Karpas-422 (cell line): ENCODE data around the gene MAP3K20. TPM values are rescaled to one million over a fixed set of nuclear protein-coding genes. Genes with fewer than 3 reads are reported as not detected.
"Not testable (repeated sequence)": the region's sequence is repeated elsewhere in the genome, so short reads cannot be mapped to it uniquely, and the experiment has no call there.

ENCODE experiments used
- DNase-seq: peaks from one replicate; pipeline ENCODE4 v3.0.0-alpha.2; 2015
- H2AFZ ChIP-seq: fragments of 200-600 bp; sonication (generic); 2 replicates; pipeline ENCODE4 v1.6.1; 2014; ENCODE audit warnings: antibody characterized with exemption, low read length, mixed read lengths
- H3K27ac ChIP-seq: fragments of 200-600 bp; sonication (generic); 2 replicates; pipeline ENCODE4 v1.5.1; 2014; ENCODE audit warnings: mild to moderate bottlenecking, low read length, moderate library complexity
- H3K27me3 ChIP-seq: fragments of 200-600 bp; sonication (generic); 2 replicates; pipeline ENCODE4 v1.6.1; 2014; ENCODE audit warnings: low read length, mixed read lengths
- H3K36me3 ChIP-seq: fragments of 200-600 bp; sonication (generic); 2 replicates; pipeline ENCODE4 v1.6.1; 2014; ENCODE audit warnings: low read length, mixed read lengths; ENCODE audit not compliant: insufficient read depth
- H3K4me1 ChIP-seq: fragments of 200-600 bp; sonication (generic); 2 replicates; pipeline ENCODE4 v1.6.1; 2014; ENCODE audit warnings: mild to moderate bottlenecking, low read length, mixed read lengths
- H3K4me2 ChIP-seq: fragments of 200-600 bp; sonication (generic); 2 replicates; pipeline ENCODE4 v1.6.1; 2014; ENCODE audit warnings: low read length, low read depth, mild to moderate bottlenecking; ENCODE audit not compliant: poor library complexity, severe bottlenecking
- H3K4me3 ChIP-seq: fragments of 200-600 bp; sonication (generic); 2 replicates; pipeline ENCODE4 v1.5.1; 2014; ENCODE audit warnings: mild to moderate bottlenecking, antibody characterized with exemption, low read length, mixed read lengths
- H3K79me2 ChIP-seq: fragments of 200-600 bp; sonication (generic); 2 replicates; pipeline ENCODE4 v1.6.1; 2014; ENCODE audit warnings: mild to moderate bottlenecking, low read length, mixed read lengths
- H3K9ac ChIP-seq: fragments of 200-600 bp; sonication (generic); 2 replicates; pipeline ENCODE4 v1.6.0; 2014; ENCODE audit warnings: low read length
- H3K9me2 ChIP-seq: fragments of 200-600 bp; sonication (generic), shearing (Covaris generic); replicated peaks from 2 replicates; pipeline ENCODE4 v1.6.0; 2014; ENCODE audit warnings: mild to moderate bottlenecking, low read length, moderate library complexity; ENCODE audit not compliant: insufficient read depth
- H3K9me3 ChIP-seq: fragments of 300-700, 200-600 bp; sonication (generic); 2 replicates; pipeline ENCODE4 v1.6.1; 2014; ENCODE audit warnings: low read length, mixed read lengths
- H4K20me1 ChIP-seq: fragments of 200-600 bp; sonication (generic); 2 replicates; pipeline ENCODE4 v1.6.1; 2014; ENCODE audit warnings: mild to moderate bottlenecking, antibody characterized with exemption, low read length, low read depth; ENCODE audit not compliant: insufficient read depth
- total RNA-seq: library from RNA; depleted of rRNA; stranded (reverse); fragments of >200 nt; shearing (Covaris generic); gene quantifications from 2 replicates; pipeline ENCODE4 v1.2.3, GENCODE V29; 2014; ENCODE audit warnings: low replicate concordance

MAP3K20 gene
- total RNA-seq, 1 experiment from 2014 or later, result 0.34 TPM

DNA sequence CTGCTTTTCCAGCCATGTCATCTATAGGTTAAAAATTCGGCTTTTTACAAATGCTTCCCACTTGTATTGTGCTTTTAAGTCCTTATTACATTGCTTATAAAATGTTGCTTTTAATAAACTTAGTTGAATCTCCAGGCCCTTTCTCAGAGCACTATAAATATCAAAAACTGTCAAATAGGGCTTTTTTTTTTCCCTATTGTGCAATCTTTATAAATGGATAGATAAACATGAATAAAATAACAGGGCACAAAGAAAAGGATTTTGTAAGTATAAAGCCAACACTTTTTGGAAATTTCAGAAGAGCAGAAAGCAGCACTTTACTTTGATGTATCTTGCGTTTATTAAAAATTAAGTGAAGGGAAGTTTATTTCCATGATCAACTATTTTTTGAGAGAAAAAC lies 171.5 kb downstream of the MAP3K20 start:
- H3K4me3 ChIP-seq, result no peak overlapping the region
- H3K27me3 ChIP-seq, result no peaks in the 10 kb centered on the region
- H3K4me1 ChIP-seq, result no peaks in the 10 kb centered on the region
- H4K20me1 ChIP-seq, result no peaks in the 10 kb centered on the region
- no peak overlapping the region for H3K4me2 ChIP-seq
- no peaks in the 10 kb centered on the region for H3K36me3 ChIP-seq
- H3K9me3 ChIP-seq, result no peaks in the 10 kb centered on the region
- H3K9me2 ChIP-seq, result no peaks in the 10 kb centered on the region
- no peak for DNase-seq
- H2AFZ ChIP-seq, result no peak overlapping the region
- H3K27ac ChIP-seq, result no peak overlapping the region
- no peaks in the 10 kb centered on the region for H3K79me2 ChIP-seq
- H3K9ac ChIP-seq, result no peak overlapping the region

DNA sequence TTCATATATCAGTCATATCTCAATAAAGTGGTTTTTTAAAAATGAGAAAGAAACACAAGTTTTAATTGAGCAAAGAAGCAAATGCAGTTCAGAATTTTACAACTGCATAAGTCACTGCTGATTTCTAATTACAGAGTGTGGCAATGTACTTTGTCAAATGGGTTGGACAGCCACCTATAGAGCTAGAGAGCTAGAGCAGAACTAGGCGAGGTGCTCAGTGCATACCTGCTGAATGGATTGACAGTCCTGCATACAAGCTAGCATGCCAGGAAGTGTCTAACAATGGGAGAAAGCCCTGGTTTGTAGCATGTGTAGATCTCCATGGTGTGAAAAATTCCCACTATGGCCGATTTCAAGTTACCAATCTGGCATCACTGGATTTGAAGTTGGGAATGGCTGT lies 172.7 kb downstream of the MAP3K20 start:
- no peaks in the 10 kb centered on the region for H3K79me2 ChIP-seq
- H2AFZ ChIP-seq, result no peak overlapping the region
- H4K20me1 ChIP-seq, result no peaks in the 10 kb centered on the region
- no peaks in the 10 kb centered on the region for H3K9me3 ChIP-seq
- H3K4me3 ChIP-seq, result no peak overlapping the region
- H3K4me2 ChIP-seq, result no peak overlapping the region
- no peak for DNase-seq
- H3K36me3 ChIP-seq, result no peaks in the 10 kb centered on the region
- 0 out of 2 replicates have a peak, but pooled peaks cover 3% of the 10 kb centered on the region for H3K27me3 ChIP-seq
- no peak overlapping the region for H3K9ac ChIP-seq
- H3K4me1 ChIP-seq, result no peaks in the 10 kb centered on the region
- no peak overlapping the region for H3K27ac ChIP-seq
- H3K9me2 ChIP-seq, result no peaks in the 10 kb centered on the region

DNA sequence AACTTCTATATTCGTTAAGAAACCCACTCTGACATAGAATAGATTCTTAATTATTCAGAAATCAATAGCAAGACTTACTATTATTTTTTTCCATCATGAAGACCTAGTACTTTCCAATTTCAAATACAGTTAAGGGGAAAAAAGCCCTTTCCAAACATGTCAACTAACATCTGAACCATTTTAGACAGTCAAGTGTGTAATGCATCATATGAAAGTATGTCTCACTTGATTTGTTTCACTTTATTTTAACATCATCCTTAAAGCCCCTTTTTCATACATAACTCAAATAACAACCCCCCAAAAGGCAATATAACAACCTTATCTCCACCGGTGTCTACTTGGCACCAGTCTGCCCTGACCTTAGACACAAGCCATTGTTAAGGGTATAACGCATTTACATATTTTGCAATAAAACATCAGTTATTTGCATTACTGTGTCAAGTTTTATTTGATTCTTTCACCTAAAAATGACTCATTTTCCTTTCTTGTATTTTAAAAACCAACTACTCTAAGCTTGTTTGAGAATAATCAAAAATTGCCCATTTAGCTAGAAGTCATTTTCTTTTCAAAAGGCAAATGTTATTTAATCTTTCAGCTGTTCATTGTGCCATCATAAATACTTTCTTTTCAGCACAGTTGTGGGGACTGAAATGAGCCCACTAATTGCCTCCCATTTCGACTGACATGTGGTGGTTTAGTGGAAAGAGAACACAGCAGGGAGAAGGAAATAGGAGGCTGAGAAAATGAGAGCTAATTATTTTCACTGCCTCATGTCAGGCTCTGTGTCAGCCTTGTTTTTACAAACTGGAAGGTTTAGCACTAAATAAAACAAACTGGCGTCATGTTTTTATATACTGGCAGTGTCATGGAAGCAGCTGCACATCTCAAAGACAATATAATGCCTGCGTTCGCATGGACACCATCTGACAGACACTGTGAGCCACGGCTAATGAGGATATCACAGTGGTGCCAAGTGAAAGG lies 174.3 kb downstream of the MAP3K20 start:
- Histone ChIP-seq H3K27me3 (0 out of 2 replicates have a peak, but pooled peaks cover 3% of the 10 kb centered on the region), H3K9me2 (no peaks in the 10 kb centered on the region), H4K20me1 (no peaks in the 10 kb centered on the region), H3K9ac (no peak overlapping the region), H3K27ac (no peak overlapping the region), H3K4me2 (no peak overlapping the region), H3K4me1 (no peaks in the 10 kb centered on the region), H3K79me2 (no peaks in the 10 kb centered on the region), H3K4me3 (no peak overlapping the region), H2AFZ (no peak overlapping the region), H3K9me3 (no peaks in the 10 kb centered on the region), H3K36me3 (no peaks in the 10 kb centered on the region)
- DNase-seq, result no peak

DNA sequence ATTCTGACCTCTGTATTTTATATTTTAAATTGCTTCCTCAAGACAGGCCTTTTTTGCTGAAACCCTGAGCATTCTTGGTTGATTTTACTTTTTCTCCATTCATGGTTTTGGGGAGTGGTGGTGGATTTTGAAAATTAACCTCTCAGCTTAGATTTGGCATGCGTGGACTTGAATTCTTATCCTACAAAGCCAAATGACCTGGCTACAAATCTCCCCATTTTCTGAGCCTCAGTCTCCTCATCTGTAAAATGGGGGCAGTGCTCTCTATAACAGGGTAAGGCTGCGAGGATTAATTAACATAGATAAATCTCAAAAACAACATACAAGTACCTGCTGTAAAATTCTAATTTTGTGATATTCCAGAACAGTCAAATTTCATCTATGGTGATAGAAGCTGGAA lies 175.6 kb downstream of the MAP3K20 start:
- Histone ChIP-seq H4K20me1 (no peaks in the 10 kb centered on the region), H3K9me2 (no peaks in the 10 kb centered on the region), H3K9me3 (no peaks in the 10 kb centered on the region), H3K4me2 (no peak overlapping the region), H3K27me3 (0 out of 2 replicates have a peak, but pooled peaks cover 3% of the 10 kb centered on the region), H2AFZ (no peak overlapping the region), H3K36me3 (no peaks in the 10 kb centered on the region), H3K79me2 (no peaks in the 10 kb centered on the region), H3K9ac (no peak overlapping the region), H3K27ac (no peak overlapping the region), H3K4me3 (no peak overlapping the region), H3K4me1 (no peaks in the 10 kb centered on the region)
- DNase-seq, result no peak

DNA sequence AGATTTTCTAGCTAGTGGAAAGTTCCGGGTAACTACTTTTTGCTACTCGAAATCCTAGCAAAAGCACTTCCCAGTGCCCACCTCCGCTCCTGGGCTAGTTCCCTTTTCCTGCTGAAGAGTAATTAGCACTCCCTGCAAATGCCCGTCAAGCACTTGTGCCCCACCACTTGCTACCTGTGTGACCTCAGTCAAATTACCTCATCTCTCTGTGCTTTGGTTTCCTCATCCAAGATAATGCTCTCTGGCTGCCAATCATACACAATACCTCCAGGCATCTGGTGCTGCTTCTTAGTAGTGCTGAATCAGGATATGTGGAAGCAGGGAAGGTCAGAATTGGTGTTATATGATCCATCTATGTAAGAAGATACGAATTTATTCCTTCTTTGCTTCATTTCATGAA lies 176.9 kb downstream of the MAP3K20 start:
- Histone ChIP-seq H3K27me3 (0 out of 2 replicates have a peak, but pooled peaks cover 3% of the 10 kb centered on the region), H3K4me3 (no peak overlapping the region), H4K20me1 (no peaks in the 10 kb centered on the region), H3K4me1 (no peaks in the 10 kb centered on the region), H2AFZ (no peak overlapping the region), H3K9me3 (no peaks in the 10 kb centered on the region), H3K4me2 (no peak overlapping the region), H3K9me2 (no peaks in the 10 kb centered on the region), H3K27ac (no peak overlapping the region), H3K36me3 (no peaks in the 10 kb centered on the region), H3K79me2 (no peaks in the 10 kb centered on the region), H3K9ac (no peak overlapping the region)
- no peak for DNase-seq

DNA sequence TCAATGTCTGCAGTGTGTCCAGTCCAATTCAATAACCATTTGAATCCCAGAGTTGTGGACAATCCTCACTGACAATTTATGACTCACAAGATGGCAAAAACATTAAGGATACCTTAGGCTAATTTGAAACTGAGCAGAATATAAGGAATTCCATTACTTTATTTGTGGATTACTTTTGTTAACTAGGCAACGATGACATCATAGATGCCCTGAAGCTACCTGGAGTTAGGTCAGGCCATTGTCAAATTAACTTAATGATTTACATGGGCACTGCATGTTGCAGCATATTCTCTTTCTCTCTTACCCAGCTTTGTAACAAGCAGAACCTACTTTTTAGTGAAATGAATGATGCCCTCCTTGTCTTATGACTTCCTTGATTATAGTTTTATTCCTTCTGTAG lies 179.0 kb downstream of the MAP3K20 start:
- H3K79me2 ChIP-seq, result no peaks in the 10 kb centered on the region
- H3K27ac ChIP-seq, result no peak overlapping the region
- no peak for DNase-seq
- H3K9me3 ChIP-seq, result no peaks in the 10 kb centered on the region
- H3K9ac ChIP-seq, result no peak overlapping the region
- no peaks in the 10 kb centered on the region for H4K20me1 ChIP-seq
- no peak overlapping the region for H3K4me2 ChIP-seq
- H2AFZ ChIP-seq, result no peak overlapping the region
- H3K4me1 ChIP-seq, result no peaks in the 10 kb centered on the region
- no peaks in the 10 kb centered on the region for H3K9me2 ChIP-seq
- H3K4me3 ChIP-seq, result no peak overlapping the region
- 0 out of 2 replicates have a peak, but pooled peaks cover 3% of the 10 kb centered on the region for H3K27me3 ChIP-seq
- H3K36me3 ChIP-seq, result no peaks in the 10 kb centered on the region

DNA sequence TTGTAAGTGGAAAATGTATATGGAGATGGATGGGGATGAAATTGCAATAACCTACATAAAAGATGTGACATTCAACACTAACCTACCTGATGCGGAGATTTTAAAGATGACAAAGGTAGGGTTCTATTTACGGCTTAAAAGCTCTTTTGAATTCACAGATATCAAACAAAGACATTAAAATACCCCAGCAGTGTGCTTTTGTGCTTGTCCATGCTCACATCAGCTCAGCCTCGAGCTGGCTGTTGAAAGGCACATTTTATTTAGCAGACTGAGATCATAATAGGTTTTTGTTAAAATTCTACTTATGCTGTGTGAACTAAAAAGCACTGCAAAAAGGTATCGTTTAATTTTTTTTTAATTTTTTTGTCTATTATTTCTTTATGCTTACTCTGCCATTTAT lies 183.1 kb downstream of the MAP3K20 start:
- DNase-seq, result no peak
- no peaks in the 10 kb centered on the region for H3K36me3 ChIP-seq
- H3K9ac ChIP-seq, result no peak overlapping the region
- no peaks in the 10 kb centered on the region for H3K27me3 ChIP-seq
- no peak overlapping the region for H2AFZ ChIP-seq
- no peaks in the 10 kb centered on the region for H3K4me1 ChIP-seq
- no peaks in the 10 kb centered on the region for H3K79me2 ChIP-seq
- H4K20me1 ChIP-seq, result no peaks in the 10 kb centered on the region
- no peak overlapping the region for H3K27ac ChIP-seq
- H3K9me3 ChIP-seq, result no peaks in the 10 kb centered on the region
- H3K9me2 ChIP-seq, result no peaks in the 10 kb centered on the region
- H3K4me2 ChIP-seq, result no peak overlapping the region
- no peak overlapping the region for H3K4me3 ChIP-seq

DNA sequence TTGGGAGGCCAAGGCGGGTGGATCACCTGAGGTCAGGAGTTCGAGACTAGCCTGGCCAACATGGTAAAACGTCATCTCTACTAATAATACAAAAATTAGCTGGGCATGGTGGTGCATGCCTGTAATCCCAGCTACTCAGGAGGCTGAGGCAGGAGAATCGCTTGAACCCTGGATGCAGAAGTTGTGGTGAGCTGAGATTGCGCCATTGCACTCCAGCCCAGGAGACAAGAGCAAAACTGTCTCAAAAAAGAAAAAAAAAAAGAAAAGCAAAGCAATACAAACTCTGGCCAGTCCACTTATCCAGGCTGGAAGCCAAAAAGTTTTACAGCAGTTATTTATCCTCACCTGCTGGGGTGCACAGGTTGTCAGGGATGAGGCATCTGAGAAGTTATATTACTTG lies 186.7 kb downstream of the MAP3K20 start:
- H3K79me2 ChIP-seq, H3K4me2 ChIP-seq, H3K9me2 ChIP-seq, H3K27me3 ChIP-seq, H3K27ac ChIP-seq, H3K36me3 ChIP-seq, H2AFZ ChIP-seq, DNase-seq, H3K9me3 ChIP-seq, H3K9ac ChIP-seq, H4K20me1 ChIP-seq, H3K4me3 ChIP-seq: not testable (repeated sequence)
- H3K4me1 ChIP-seq, result peaks cover 17% of the 10 kb centered on the region
